Neutrophil (primary cell): ENCODE data around the gene KIF1B.
A peak's percentile ranks its signal among the peaks of the same experiment; 100 is the strongest.

Source experiments
- H3K27ac ChIP-seq: fragments of 200-600 bp; sonication (generic); 2 replicates; pipeline ENCODE4 v1.5.1; 2016; ENCODE audit warnings: mild to moderate bottlenecking, moderate library complexity
- H3K27me3 ChIP-seq: fragments of 200-600 bp; sonication (generic); 2 replicates; pipeline ENCODE4 v1.6.0; 2016; ENCODE audit warnings: mild to moderate bottlenecking
- H3K36me3 ChIP-seq: fragments of 200-600 bp; sonication (generic); 2 replicates; pipeline ENCODE4 v1.5.1; 2017
- H3K4me1 ChIP-seq, 2 experiments: fragments of 200-600 bp in 1 of 2; sonication (generic) in 1 of 2; 1 replicate in 1 of 2; 2 replicates in 1 of 2; pipeline versions ENCODE4 v1.5.1 to v1.6.1; 2013 to 2016; ENCODE audit warnings: low read depth in 1 of 2, low read length in 1 of 2, mild to moderate bottlenecking in 1 of 2, moderate library complexity in 1 of 2; ENCODE audit not compliant: control insufficient read depth in 1 of 2, insufficient read depth in 1 of 2
- H3K4me3 ChIP-seq, 2 experiments: fragments of 200-600 bp in 1 of 2; sonication (generic) in 1 of 2; 1 replicate in 1 of 2; 2 replicates in 1 of 2; pipeline ENCODE4 v1.5.1; 2013 to 2016; ENCODE audit warnings: low read depth in 1 of 2, low read length in 1 of 2, mild to moderate bottlenecking in 1 of 2, moderate library complexity in 1 of 2
- H3K9me3 ChIP-seq: fragments of 200-600 bp; sonication (generic); 2 replicates; pipeline ENCODE4 v1.5.1; 2016
- CTCF ChIP-seq: fragments of 200-600 bp; sonication (generic); IDR thresholded peaks from 2 replicates; pipeline ENCODE4 v1.5.1; 2016; ENCODE audit warnings: antibody characterized with exemption

KIF1B gene

GRCh38 chr1:10209590-10209904 lies 823 bp upstream of the KIF1B start:
- Histone ChIP-seq H3K36me3 (no peaks in the 10 kb centered on the region), H3K27ac (peak overlapping the region; percentile 97), H3K4me1 (peaks cover 51 to 54% of the 10 kb centered on the region in 2 experiments), H3K27me3 (no peaks in the 10 kb centered on the region), H3K9me3 (no peaks in the 10 kb centered on the region), H3K4me3 (peak overlapping the region; percentile 62 to 87)
- TF ChIP-seq CTCF: no peak

GRCh38 chr1:10210841-10211804 lies 753 bp downstream of the KIF1B start:
- Histone ChIP-seq H3K4me3 (peak overlapping the region; percentile 62 to 87), H3K27ac (peak overlapping the region; percentile 97), H3K27me3 (no peaks in the 10 kb centered on the region), H3K36me3 (no peaks in the 10 kb centered on the region), H3K9me3 (no peaks in the 10 kb centered on the region), H3K4me1 (peaks cover 57 to 64% of the 10 kb centered on the region in 2 experiments)
- TF ChIP-seq CTCF: no peak

GRCh38 chr1:10211805-10212410 lies 1.5 kb downstream of the KIF1B start:
- TF ChIP-seq CTCF: no peak
- peak overlapping the region; percentile 62 to 87 for H3K4me3 ChIP-seq
- peaks cover 57 to 69% of the 10 kb centered on the region in 2 experiments for H3K4me1 ChIP-seq
- no peaks in the 10 kb centered on the region for H3K27me3 ChIP-seq
- no peaks in the 10 kb centered on the region for H3K36me3 ChIP-seq
- peak overlapping the region; percentile 97 for H3K27ac ChIP-seq
- no peaks in the 10 kb centered on the region for H3K9me3 ChIP-seq

GRCh38 chr1:10212476-10212875 lies 2.1 kb downstream of the KIF1B start:
- H3K36me3 ChIP-seq: no peaks in the 10 kb centered on the region
- H3K4me3 ChIP-seq: peak overlapping the region; percentile 62 to 87
- H3K9me3 ChIP-seq: no peaks in the 10 kb centered on the region
- H3K27ac ChIP-seq: peak overlapping the region; percentile 97
- peaks cover 57 to 69% of the 10 kb centered on the region in 2 experiments for H3K4me1 ChIP-seq
- no peaks in the 10 kb centered on the region for H3K27me3 ChIP-seq
- no peak for TF ChIP-seq CTCF

GRCh38 chr1:10213186-10213705 lies 2.9 kb downstream of the KIF1B start:
- Histone ChIP-seq H3K36me3 (no peaks in the 10 kb centered on the region), H3K27ac (peak overlapping the region; percentile 30), H3K27me3 (no peaks in the 10 kb centered on the region), H3K4me3 (no peak overlapping the region), H3K4me1 (peaks cover 53 to 66% of the 10 kb centered on the region in 2 experiments), H3K9me3 (no peaks in the 10 kb centered on the region)
- no peak for TF ChIP-seq CTCF
